NT2/D1 (cell line): ENCODE measurements around the gene TRAPPC6A.

Experiments used
- DNase-seq: peaks from one replicate; pipeline ENCODE4 v3.0.0-alpha.2; 2011; ENCODE audit warnings: low read depth, low spot score
- H3K27me3 ChIP-seq: 2 replicates; pipeline ENCODE4 v1.6.0; 2011; ENCODE audit warnings: mild to moderate bottlenecking; ENCODE audit not compliant: insufficient read length, insufficient read depth
- H3K36me3 ChIP-seq: 2 replicates; pipeline ENCODE4 v1.6.1; 2011; ENCODE audit warnings: mild to moderate bottlenecking, low read length, mixed read lengths; ENCODE audit not compliant: insufficient read depth, insufficient read length
- H3K4me1 ChIP-seq: 2 replicates; pipeline ENCODE4 v1.5.1; 2011; ENCODE audit not compliant: insufficient read depth, insufficient read length
- H3K4me3 ChIP-seq: 2 replicates; pipeline ENCODE4 v1.5.1; 2011; ENCODE audit warnings: low read depth; ENCODE audit not compliant: insufficient read length
- H3K9ac ChIP-seq: 2 replicates; pipeline ENCODE4 v1.6.0; 2011; ENCODE audit warnings: low read depth; ENCODE audit not compliant: insufficient read length
- H3K9me3 ChIP-seq: 2 replicates; pipeline ENCODE4 v1.5.1; 2011; ENCODE audit warnings: mild to moderate bottlenecking, low read length; ENCODE audit not compliant: insufficient read depth
- SUZ12 ChIP-seq: IDR thresholded peaks from 2 replicates; pipeline ENCODE4 v1.6.1; 2011; ENCODE audit not compliant: insufficient read length, insufficient read depth; ENCODE audit errors: extremely low read depth
- YY1 ChIP-seq: IDR thresholded peaks from 2 replicates; pipeline ENCODE4 v1.6.1; 2011; ENCODE audit not compliant: insufficient read length, insufficient read depth
- ZNF274 ChIP-seq: IDR thresholded peaks from 2 replicates; pipeline ENCODE4 v1.6.1; 2011; ENCODE audit warnings: mild to moderate bottlenecking, low read depth, low read length

TRAPPC6A gene

GRCh38 chr19:45202637-45203036, 24.6 kb upstream of the TRAPPC6A start:
- TF ChIP-seq ZNF274 (no peak), SUZ12 (no peak), YY1 (no peak)
- H3K9ac ChIP-seq = no peak overlapping the region
- H3K4me1 ChIP-seq = no peaks in the 10 kb centered on the region
- H3K4me3 ChIP-seq = no peak overlapping the region
- H3K36me3 ChIP-seq = no peaks in the 10 kb centered on the region
- no peak for DNase-seq
- H3K9me3 ChIP-seq = no peaks in the 10 kb centered on the region
- no peaks in the 10 kb centered on the region for H3K27me3 ChIP-seq

GRCh38 chr19:45200568-45200967, 22.5 kb upstream of the TRAPPC6A start:
- Histone ChIP-seq H3K4me1 (no peaks in the 10 kb centered on the region), H3K4me3 (no peak overlapping the region), H3K27me3 (no peaks in the 10 kb centered on the region), H3K36me3 (no peaks in the 10 kb centered on the region), H3K9me3 (no peaks in the 10 kb centered on the region), H3K9ac (no peak overlapping the region)
- TF ChIP-seq SUZ12 (no peak), YY1 (no peak), ZNF274 (no peak)
- DNase-seq = peak; percentile 43

GRCh38 chr19:45195764-45196163, 17.7 kb upstream of the TRAPPC6A start:
- Histone ChIP-seq H3K9me3 (no peaks in the 10 kb centered on the region), H3K4me3 (no peak overlapping the region), H3K9ac (no peak overlapping the region), H3K36me3 (no peaks in the 10 kb centered on the region), H3K27me3 (no peaks in the 10 kb centered on the region), H3K4me1 (no peaks in the 10 kb centered on the region)
- no peak for DNase-seq
- TF ChIP-seq YY1 (no peak), SUZ12 (no peak), ZNF274 (no peak)

- Histone ChIP-seq H3K36me3 (no peaks in the 10 kb centered on the region), H3K4me3 (no peak overlapping the region), H3K4me1 (peaks cover 3% of the 10 kb centered on the region), H3K9ac (no peak overlapping the region), H3K27me3 (no peaks in the 10 kb centered on the region), H3K9me3 (no peaks in the 10 kb centered on the region)
- no peak for DNase-seq
- no peak for TF ChIP-seq ZNF274
- TF ChIP-seq SUZ12 = no peak
- TF ChIP-seq YY1 = no peak
Observed at GRCh38 chr19:45191375-45191774, 13.3 kb upstream of the TRAPPC6A start.

GRCh38 chr19:45189971-45190370, 11.9 kb upstream of the TRAPPC6A start:
- H3K9me3 ChIP-seq = no peaks in the 10 kb centered on the region
- H3K4me1 ChIP-seq = peaks cover 3% of the 10 kb centered on the region
- H3K4me3 ChIP-seq = no peak overlapping the region
- DNase-seq = no peak
- TF ChIP-seq SUZ12 (no peak), ZNF274 (no peak), YY1 (no peak)
- H3K36me3 ChIP-seq = no peaks in the 10 kb centered on the region
- no peak overlapping the region for H3K9ac ChIP-seq
- no peaks in the 10 kb centered on the region for H3K27me3 ChIP-seq

GRCh38 chr19:45187421-45188100, 9.5 kb upstream of the TRAPPC6A start:
- Histone ChIP-seq H3K4me1 (peaks cover 3% of the 10 kb centered on the region), H3K27me3 (no peaks in the 10 kb centered on the region)
- TF ChIP-seq SUZ12 = no peak
- no peak for TF ChIP-seq YY1
- TF ChIP-seq ZNF274 = no peak

GRCh38 chr19:45186509-45187334, 8.7 kb upstream of the TRAPPC6A start:
- Histone ChIP-seq H3K9me3 (no peaks in the 10 kb centered on the region), H3K36me3 (no peaks in the 10 kb centered on the region), H3K9ac (no peak overlapping the region), H3K4me1 (peaks cover 3% of the 10 kb centered on the region), H3K27me3 (no peaks in the 10 kb centered on the region), H3K4me3 (no peak overlapping the region)
- TF ChIP-seq YY1 = no peak
- TF ChIP-seq SUZ12 = no peak
- no peak for TF ChIP-seq ZNF274
- no peak for DNase-seq

More at GRCh38 chr19:45187421-45188100, 9.5 kb upstream of the TRAPPC6A start:
- Histone ChIP-seq H3K36me3 (no peaks in the 10 kb centered on the region), H3K9ac (no peak overlapping the region), H3K9me3 (no peaks in the 10 kb centered on the region), H3K4me3 (no peak overlapping the region)
- DNase-seq = no peak
